GM18520 (cell line): ENCODE measurements around the gene TNFSF4.
"Not testable (repeated sequence)": the region's sequence is repeated elsewhere in the genome, so short reads cannot be mapped to it uniquely, and the experiment has no call there.

Source experiments
- ATAC-seq: cut with Tn5 transposase; IDR thresholded peaks from one replicate; pipeline ENCODE4 v1.9.1; 2021; ENCODE audit not compliant: unreplicated experiment

The TNFSF4 gene, protein sequence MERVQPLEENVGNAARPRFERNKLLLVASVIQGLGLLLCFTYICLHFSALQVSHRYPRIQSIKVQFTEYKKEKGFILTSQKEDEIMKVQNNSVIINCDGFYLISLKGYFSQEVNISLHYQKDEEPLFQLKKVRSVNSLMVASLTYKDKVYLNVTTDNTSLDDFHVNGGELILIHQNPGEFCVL

DNA sequence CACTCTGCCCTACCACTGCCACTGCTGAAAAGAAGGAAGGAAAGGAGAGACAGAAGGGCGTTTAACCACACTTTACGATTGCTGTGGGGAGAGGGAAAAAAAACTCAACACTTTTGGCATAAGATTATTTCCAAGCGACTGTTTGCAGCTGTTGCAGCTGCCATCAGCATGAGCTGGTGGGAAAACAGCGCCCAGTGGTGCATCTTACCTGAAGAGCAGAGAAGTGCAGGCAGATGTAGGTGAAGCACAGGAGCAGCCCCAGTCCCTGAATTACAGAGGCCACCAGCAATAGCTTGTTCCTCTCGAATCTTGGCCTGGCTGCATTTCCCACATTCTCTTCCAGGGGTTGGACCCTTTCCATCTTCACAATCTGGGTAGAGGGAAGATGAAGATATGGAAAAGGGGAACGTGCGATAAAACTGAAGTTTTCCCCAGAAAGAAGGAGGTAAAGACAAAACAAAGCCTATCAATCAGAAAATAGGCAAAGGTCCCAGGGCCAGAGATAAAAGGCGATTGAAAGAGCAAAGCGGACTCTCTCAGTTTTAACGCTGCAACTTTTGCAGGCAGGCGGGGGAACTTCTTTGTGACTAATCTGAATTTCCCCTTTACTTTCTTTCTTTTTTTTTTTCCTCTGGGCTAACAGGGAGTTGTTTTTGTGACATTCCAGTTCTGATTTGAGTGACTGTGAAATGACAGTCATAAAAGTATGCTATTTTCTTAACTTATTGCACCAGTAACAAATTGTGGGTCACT lies at the start of gene TNFSF4:
TSS of gene TNFSF4 (minus strand) at position 516 of the 753 bp plus-strand sequence. CDS start at position 361, 155 bp downstream.
- no peak for ATAC-seq

DNA sequence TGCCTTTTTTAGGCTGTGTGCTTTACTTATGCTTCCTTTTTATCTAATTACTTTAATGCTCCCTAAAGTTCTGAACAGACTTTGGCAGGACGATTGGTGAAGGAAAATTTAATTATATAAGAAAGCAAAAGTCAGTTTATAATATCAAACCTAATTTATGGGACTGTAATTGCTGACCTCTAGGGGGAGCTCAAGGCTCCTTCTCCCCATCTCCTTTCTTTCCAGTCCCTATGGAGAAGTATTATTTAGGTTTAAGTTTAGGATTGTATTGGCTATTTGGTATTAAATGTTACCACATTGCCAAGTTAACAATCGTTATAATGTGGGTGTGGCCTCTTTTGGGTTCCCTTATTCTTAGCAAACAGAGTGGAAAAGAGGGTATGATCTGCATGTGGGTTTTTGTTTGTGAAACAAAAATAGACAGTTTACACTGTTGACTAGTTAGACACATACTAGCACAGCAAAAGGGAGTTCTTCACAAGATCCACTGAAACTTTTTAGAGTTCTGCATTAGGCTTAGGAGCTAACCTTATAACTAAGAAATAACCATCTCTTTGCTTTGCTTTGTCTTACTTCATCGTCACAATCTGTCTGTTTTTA lies 48.2 kb upstream of the TNFSF4 start:
- no peak for ATAC-seq

DNA sequence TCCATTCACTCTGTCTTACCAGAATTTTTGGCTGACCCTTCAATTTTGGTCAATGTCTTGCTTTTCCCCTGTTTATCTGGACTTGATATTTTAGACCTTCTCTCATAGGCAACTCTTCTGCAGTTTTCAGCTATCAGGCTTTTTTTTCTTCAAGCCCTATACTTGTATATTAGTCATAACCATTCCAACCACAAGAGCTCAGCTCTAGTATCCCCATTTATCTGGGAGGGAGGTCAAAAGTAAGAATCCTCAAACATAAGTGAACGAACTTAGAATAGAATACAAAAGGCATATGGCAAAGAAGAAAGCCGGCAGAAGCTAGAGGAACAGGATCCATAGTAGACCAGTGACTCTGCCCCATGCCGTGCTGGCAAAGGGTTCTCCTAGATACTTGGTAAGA lies 45.9 kb upstream of the TNFSF4 start:
- no peak for ATAC-seq

DNA sequence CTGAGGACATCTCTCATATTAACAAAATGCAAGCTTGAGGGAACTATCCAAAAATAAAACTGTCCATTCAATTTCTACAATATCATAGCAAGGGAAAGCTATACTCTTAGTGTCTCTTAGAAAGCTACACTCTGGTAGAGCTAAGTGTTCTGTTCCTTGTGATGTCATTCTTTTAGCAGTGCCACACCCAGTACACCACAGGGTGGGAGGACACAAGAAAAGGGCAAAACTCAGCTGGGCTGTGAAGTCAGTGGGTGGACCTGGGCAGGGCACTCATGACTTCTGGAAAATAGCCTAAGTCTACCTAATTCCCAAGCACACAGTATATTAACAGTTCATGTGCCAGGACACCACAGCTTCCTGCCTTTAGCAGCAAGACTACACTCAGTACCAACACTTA lies 42.2 kb upstream of the TNFSF4 start:
- no peak for ATAC-seq

DNA sequence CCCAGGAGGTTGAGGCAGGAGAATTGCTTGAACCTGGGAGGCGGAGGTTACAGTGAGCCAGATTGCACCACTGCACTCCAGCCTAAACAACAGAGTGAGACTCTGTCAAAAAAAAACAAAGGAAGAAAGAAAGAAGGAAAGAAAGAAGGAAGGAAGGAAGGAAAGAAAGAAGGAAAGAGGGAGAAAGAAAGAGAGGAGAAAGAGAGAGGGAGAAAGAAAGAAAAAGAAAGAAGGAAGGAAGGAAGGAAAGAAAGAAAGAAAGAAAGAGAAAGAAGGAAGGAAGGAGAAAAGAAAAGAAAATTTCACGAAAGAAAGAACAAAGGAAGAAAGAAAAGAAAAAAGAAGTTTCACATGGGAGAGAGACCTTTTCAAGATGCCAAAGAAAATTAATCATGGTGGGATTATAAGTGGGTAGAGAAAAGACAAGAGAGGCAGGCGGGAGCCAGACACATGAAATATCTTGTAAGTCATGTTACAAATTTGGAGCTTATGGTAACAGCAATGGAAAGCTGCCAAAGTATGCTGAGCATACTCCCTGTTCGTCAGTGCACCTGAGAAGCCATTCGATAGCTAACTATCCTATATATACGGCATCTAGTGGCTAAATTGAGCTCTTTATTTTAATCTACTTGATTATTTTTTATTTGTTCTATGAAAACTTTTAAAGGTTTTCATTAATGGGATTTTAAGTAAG lies 41.3 kb upstream of the TNFSF4 start:
- no peak for ATAC-seq

DNA sequence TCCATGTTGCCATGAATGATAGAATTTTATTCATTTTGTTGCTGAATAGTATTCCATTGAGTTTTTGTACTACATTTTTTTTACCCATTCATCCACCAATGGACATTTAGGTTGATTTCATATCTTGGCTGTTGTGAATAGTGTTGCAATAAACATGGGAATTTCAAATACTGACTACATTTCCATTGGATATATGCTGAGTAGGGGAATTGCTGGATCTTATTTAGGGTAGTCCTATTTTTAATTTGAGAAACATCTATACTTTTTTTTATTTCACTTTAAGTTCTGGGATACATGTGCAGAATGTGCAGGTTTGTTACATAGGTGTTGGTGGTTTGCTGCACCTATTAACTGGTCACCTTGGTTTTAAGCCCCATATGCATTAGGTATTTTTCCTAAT lies 38.8 kb upstream of the TNFSF4 start:
- no peak for ATAC-seq

DNA sequence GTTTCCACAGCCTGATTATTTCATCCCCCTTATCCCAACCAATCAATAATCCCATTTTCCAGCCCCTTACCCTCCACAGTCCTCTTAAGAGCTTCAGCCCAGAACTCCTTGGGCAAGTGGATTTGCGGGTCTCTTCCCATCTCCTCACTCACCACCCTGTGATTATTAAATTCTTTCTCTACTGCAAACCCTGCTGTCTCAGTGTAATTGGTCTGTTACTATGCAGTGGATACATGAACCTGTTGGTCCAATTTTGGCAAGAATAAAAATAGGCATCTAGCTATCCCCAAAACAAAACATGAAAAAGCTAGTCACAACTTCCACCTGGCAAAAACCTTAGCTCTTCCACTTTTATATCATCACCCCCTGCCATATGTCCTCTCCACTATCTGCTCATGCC lies 36.2 kb upstream of the TNFSF4 start:
- no peak for ATAC-seq

DNA sequence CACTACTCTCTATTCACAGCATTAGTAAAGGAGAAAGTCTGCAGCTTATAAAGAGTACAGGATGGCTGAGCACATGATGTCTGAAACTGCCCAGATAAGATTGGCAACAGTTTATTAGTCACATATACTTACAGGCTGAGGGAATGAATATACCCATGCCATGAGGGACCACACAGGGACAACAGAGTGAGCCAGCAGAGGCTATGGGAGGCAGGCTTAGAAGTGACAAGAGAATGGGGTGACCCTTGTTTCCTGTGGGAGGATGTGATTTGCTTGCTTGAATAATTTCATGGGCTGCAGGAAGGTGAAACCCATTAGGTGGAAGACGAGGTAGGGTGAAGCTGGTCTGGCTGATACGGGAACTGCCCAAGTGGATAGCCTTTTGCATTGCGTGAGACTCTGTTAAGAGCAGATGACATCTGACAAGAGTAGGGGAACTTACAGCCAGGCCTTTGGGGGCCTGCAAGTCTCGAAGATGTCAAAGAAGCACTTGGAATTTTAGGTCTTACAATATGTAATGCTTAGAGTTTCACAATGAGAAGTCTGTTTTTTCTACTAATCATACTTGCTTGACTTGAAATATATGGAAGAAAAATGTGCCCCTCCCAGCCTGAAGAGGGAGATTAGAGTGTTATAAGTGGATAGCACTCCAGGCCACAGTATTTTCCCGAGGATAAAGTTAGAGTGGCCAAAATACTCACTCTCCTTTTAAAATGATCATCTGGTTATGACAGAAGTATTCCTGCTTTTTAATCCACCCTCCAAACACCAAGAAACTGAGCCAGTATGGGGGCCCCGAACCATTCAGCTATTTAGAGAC lies 34.6 kb upstream of the TNFSF4 start:
- ATAC-seq: no peak

DNA sequence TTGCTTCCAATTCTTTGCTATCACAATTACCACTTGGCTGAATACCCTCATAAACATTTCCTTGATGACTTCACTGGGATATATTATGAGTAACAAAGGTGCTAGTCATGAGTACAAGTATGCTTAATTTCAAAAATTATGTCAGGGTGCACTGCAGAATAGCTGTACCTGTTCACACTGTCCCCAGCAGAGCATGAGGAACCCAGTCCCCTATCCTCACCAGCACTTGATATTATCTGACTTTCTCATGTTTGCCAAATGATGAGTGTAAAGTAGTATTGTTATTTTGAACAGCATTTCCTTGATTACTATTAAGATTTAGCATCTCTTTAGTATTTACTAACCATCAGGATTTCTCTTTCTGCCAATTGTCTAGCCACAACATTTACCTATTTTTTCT lies 33.5 kb upstream of the TNFSF4 start:
- no peak for ATAC-seq

DNA sequence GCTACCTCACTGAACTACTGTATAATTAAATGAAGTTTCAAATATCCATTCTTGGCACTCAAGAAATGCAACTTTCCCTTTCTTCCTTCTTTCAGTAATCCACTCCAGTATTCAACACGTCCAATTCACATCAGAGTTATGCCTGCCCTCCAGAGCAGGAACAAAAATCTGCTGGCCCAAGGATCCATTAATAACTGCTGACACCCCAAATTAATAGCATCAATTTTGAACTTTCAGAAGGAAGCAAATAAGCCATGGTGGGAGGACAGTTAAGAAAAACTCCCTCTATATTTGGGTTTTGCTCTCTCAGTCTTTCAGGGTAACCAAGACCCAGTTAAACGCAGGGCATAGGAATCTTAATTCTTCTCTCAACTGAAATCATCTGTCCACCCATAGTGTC lies 31.9 kb upstream of the TNFSF4 start:
- ATAC-seq: no peak

DNA sequence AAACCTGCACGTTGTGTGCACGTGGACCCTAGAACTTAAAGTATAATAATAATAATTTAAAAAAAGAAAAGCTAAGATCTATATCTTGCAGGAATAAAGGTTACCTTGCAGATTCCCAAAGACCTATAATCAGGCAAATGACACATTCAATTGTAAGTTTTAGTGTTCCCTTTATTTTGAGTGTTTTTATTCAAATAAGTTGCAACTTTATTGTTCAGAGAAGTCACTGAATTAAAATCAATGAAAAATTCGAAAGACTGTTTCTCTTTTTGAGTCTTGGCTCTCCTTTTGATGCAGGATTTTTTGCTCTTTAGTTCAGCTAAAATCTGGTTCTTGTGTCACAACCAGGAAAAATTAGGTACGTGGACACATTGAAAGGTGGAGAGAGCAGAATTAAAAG lies 27.8 kb upstream of the TNFSF4 start:
- ATAC-seq: no peak

DNA sequence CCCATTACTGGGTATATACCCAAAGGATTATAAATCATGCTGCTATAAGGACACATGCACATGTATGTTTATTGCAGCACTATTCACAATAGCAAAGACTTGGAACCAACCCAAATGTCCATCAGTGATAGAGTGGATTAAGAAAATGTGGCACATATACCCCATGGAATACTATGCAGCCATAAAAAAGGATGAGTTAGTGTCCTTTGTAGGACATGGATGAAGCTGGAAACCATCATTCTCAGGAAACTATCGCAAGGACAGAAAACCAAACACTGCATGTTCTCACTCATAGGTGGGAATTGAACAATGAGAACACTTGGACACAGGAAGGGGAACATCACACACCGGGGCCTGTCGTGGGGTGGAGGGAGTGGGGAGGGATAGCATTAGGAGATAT lies 27.3 kb upstream of the TNFSF4 start:
- ATAC-seq: not testable (repeated sequence)

DNA sequence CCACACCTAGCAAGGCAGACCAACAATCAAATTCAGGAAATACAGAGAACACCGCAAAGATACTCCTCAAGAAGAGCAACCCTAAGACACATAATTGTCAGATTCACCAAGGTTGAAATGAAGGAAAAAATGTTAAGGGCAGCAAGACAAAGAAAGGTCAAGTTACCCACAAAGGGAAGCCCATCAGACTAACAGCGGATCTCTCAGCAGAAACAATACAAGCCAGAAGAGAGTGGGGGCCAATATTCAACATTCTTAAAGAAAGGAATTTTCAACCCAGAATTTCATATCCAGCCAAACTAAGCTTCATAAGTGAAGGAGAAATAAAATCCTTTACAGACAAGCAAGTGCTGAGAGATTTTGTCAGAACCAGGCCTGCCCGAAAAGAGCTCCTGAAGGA lies 21.9 kb upstream of the TNFSF4 start:
- ATAC-seq: not testable (repeated sequence)

DNA sequence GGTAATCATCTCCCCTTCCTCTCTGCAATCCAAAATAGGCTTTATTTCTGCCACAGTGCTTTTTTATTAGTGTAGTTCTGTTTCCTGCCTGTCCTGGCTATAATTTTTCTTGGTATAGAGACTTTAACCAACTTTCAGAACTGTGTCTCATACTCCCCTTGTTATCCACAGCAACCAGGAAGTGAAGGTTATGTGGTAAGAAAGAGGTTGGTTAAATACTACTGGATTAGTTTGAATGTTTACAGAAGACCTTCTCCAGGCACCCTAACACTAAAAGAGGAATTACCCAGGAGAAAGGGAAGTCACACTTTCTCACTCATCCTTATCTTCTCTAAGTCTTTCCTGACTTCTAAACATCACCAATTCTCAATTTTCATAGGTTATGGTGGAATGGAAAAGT lies 17.8 kb upstream of the TNFSF4 start:
- no peak for ATAC-seq

DNA sequence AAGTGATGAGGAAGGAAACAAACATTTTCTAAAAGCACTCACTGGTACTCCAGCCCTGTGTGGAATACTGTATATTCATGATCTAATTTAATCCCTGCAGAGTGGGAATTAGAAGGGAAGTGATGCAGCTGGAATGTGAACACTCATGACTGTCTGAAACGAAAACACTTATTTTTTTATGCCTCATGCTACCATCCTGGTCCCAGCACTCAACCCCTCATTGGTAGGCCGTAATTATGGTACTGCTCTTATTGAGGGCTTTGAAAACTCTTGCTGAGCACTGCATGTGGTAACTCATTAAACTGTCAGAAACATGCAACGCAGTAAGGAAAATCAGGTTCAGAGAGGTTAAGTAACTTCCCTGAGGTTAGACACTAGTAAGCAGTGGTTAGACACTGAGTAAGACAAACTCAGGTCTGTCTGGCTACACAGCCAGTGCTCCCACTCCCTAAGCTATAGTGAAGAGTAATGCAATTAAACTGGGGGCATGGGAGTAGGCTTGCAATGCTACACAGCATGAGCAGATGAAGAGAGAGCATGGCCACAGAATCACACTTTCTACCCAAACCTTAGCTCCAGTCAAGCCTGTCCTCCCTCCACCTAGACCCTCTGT lies 17.3 kb upstream of the TNFSF4 start:
- no peak for ATAC-seq

DNA sequence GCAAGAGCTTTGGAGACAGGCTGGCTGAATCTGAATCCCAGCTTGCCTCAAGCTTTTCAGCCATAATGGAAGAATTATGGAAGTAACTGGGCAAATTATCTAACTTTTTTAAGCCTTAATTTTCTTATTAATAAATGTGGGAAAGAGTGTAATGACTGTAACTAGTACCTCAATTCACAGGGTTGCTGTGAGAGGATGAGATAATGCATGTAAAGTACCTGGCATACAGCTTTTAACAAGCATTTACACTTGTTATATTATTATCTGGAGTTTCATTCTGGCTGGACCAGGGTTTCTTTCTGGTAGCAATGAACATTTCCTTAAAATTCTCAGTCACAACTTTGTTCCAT lies 15.9 kb upstream of the TNFSF4 start:
- ATAC-seq: no peak

DNA sequence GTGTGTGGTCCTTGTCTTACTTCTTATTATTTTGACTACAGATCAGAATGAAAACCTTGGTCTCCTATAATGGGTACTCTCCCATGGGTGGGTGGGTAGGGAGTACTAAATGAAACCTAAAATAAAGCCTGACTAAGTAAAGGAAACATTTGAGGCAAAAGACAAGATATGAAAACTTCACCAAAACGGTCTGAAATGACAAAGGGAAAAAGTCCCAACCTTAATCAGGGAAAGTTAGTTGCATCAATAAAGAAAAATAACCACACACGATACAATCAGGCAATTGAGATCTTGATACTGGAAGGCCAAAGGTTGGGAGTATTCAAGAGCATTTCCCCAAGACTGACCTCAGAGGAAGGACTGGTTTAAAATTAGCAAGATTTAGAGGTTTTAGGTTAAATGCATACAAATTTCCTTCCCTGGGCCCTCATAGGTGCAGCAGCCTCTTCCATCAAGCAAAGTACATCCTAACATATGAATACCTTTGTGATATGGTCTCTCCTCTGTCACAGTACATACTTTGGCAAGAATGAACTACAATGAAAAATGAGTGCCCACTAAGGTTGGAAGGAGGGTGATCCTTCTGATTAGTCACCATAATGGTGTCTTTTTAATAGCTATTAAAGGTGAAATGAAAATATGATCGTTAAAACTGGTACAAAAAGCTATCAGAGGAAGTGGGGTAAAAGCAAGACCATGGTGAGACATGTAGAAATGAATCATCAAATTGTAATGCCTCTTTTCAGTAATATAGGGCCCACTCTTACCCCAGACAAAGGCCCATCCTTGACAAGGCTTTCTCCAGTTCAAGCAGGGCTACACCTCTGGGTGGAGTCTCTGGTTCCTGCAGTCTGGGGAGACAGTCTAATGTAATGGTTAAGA lies 15.3 kb upstream of the TNFSF4 start:
- no peak for ATAC-seq

DNA sequence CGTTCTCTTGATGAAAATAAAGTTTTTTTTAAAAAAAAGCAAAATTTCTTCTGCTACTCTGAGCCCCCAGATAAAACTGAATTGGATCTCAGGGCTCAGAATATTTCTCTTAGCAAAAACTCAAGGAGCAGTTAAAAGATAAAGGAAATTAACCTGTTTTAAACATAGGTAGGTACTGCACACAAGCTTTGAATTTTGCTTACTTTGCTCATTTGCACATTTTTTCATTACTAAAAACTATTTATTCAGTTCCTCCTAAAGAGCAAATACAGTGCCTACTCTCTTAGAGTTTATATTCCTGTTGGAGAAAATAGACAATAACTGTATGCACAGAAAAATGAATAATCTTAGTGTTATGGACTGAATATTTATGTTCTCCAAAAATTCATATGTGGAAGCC lies 13.0 kb upstream of the TNFSF4 start:
- no peak for ATAC-seq

DNA sequence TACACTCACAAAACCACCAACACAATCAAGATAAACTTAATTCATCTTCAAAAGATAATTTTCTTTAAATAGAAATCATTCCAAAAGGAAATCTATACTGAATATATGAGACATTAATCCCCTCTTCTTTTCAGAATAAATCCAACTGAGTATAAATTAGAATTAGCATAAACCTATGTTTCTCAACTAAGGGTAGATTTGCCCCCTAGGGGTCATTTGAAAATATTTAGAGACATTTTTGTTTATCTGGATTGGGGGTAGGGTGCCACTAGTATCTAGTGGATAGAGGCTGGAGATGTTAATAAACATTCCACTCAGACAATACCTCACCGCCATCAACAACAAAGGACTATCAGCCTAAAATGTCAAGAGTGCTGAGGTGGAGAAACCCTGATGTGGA lies 6.5 kb upstream of the TNFSF4 start:
- no peak for ATAC-seq
